GM21381 (cell line): Measurements from ENCODE around the gene SORCS3.

ENCODE experiments used
- ATAC-seq: cut with Tn5 transposase; IDR thresholded peaks from one replicate; pipeline ENCODE4 v1.9.1; 2021; ENCODE audit warnings: mild to moderate bottlenecking, moderate library complexity; ENCODE audit not compliant: unreplicated experiment

Gene SORCS3

DNA sequence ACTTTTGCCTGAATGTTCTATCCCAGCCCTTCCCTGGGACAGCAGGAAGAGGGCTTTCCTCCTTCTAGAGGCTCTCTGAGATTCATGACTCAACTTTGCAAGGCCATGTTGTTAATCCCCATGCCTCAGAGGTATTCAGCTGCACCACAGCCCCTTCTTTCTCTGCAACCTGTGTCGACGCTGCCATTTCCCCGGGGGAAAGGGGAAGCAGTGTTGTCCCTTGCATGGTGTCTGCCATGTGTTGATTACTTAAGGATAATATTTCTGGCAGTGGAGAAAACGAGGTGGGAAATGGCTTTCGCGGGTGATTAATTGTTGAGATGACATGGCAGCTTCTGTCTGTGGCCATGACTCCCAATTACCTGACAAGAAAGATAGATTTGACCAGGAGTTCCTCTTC, 133.1 kb downstream of the SORCS3 start:
- no peak for ATAC-seq

DNA sequence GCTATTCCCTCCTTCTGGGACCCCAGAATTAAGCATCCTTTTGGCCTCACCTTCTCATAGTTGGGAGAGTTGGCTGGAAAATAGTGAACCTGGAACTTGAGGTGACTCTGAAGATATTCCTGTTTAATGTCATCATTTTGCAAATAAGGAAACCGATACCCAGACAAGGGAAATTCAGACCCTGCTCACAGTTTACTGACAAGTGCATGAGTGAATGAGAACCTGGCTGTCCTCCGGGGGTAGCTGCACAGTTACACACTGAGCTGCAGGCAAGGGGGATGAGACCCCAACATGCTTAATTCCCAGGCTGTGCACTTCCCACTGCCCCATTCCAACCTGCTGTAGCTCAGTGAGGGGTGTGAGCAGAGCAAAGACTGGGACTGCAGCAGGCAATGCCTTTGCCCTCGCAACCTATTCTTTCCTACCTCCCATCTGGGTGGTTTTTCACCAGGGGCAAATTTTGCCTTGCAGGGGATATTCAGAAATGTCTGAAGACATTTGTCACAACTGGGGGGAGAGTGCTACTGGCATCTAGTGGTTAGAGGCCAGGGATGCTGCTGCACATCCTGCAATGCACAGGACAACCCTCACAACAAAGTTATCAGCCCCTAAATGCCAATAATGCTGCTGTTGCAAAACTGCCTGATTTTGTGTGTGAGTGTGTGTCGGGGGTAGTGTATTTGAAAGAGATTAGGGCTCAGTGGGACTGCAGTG, 136.2 kb downstream of the SORCS3 start:
- ATAC-seq: no peak

DNA sequence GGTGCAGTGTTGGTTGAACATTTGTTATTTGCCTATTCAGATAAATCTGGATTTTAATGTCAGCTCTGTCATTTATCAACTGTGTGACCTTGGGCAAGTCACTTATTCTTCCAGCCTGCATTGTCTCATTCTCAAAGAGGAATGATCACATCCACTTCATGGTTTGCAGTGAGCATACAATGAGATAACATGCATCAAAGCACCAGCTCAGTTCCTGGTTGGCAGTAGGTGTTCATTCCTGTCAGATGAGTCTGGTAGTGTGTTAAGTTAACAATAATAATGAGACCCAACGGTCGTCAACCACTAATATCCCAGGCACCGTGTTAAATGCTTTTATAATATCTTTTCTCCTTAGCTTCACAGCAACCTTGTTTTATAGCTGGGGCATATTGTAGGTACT, 137.3 kb downstream of the SORCS3 start:
- no peak for ATAC-seq

DNA sequence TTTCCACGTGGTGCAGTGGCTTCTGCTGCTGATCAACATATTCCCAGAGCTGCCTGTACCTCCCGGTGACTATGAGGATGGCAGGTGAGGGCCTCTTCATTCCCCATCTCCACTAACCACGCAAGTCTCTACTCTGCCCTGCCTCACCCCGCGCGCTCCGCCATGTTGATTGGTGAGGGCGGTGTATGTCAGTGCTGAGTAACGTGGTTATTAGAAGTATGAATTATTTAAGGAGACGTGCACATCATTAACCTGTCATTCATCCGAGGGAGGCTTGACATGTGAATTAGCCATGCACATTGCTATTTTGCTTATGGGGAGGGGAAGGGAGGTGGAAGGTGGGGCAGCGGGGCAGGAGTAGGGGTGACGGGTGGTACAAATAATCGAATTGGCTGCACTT, 138.6 kb downstream of the SORCS3 start:
- no peak for ATAC-seq

DNA sequence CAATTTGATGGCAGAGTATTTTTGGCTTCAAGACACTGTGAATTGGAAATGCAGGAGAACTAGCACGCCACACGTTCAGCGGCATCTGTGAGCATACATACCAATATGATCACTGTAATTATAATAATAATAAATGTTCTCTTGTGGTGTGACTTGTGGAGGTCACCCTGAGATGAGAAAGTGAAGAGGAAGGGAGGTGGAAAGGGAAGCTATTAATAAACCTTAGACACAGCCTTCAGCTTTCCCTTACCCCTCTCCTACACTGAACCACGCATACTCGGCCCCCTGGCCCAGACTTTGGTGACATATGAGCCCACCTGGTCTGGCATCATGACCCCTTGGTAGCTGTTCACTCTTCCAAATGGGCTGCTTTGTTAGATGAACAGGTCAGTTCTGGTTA, 139.1 kb downstream of the SORCS3 start:
- no peak for ATAC-seq

DNA sequence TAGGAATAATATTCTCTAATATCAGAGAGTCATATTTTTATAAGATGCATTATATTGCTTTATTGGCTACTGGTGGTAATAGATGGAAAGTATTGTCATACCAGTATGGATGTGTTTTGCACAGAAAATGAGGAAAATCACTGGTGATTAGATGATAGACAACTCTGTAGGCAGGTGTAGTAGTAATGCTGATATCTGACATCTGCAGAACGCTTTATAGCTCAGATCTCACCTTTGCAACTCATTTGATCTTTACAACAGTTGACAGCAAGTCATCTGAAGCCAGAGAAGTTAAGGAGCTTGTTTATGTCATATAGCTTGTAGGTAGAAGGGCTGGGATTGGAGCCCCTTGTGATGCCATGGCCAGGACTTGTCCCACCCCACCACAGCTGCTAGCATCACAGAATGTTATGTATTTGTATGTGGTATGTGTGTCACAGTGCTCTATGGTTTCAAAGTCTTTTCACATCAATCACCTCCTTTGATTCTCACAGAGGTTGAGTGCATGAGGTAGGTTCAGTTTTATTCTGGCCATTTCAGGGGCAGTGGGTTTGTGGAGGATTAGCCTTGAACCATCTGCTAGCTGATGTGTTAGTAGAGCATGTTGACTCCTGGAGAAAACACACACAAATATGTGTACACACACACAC, 140.0 kb downstream of the SORCS3 start:
- no peak for ATAC-seq

DNA sequence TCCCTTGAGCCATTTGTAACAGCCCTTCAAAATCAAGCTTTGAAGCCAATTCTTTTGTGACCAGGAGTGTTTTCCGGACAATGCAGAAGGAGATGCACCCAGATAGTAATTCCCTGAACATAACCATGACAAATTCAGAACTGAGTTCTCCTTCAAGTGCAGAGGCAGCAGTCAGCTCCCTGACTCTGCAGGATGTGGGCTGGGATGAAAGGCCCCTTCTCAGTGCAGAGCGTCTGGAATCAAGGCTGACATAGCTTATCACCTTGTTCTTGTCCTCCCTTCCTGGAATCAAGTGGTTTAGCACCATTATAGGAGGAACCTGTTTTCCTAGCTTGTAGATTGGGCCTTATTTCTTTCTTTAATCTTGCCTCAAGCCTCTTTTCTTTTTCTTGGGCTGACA, 143.4 kb downstream of the SORCS3 start:
- ATAC-seq: no peak

DNA sequence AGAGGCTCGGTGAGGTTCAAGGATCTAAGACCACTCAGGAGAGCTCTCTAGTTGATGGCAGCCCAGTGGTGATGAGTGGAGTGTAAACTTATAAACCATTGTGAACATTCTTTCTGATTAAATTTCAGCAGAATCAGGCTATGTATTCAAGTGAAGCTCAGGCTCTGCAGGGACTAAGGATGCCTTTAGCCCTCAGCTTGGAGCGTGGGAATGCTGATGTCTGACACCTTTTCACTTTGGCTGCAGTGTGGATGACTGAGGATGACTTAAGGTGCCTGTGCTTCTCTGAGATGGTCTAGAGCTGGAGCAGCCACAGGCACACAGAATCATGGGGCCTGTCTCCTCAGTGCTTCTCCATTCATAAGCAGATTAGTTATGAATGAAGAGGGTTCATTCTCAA, 150.4 kb downstream of the SORCS3 start:
- no peak for ATAC-seq

DNA sequence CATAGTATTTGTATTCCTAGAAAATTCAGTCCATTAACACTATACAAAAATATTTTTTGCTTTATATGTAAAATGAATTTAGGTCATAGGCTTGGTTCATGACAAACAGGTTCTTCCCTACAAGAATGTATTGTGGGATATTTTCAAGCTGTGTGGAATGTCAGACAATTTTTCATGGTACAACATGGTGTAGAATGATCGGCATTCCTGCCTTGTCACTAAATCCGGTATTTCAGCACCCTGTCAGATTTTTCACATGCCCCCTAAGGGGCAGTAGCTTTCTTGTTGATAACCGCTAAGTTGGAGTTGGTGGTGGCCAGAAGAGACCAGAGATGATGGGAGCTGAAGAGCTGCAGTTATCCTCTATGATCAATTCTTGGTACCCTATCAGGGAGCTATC, 154.3 kb downstream of the SORCS3 start:
- ATAC-seq: no peak

DNA sequence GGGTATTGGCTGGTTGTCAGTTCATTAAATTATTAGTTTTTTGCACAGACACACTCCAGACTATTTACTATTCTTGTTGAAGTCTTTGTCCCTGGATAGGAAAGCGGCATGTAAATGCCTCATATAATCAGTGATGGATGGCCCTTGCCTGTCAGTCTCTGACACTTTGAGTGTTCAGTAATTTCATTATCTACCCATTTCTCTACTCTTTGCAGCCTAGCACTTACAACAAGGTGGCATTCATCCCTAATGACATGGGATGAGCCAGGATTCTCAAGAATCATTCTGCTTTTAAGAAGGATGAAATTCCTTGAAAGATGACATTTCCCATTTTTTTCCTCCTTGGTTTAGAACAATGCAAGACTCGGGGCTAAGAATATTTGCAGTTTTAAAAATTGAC, 155.7 kb downstream of the SORCS3 start:
- ATAC-seq: no peak

DNA sequence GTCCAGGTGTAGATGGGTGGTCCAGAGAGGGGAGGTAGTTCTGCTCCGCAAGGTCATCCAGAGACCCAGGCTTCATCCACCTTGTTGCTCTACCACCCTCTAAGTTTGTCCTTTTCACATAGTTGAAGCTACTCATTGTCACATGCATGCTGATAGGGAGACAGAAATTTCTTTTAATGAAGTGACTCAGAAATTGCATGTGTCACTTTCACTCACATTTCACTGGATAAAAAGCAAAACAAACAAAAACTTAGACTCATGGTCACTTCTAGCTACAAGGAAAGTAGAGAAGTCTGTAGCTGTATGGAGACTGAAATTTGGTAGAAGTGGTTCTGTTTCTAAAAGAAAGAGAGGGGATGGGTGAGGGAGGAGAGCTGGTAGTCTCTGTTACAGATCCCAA, 161.9 kb downstream of the SORCS3 start:
- no peak for ATAC-seq

DNA sequence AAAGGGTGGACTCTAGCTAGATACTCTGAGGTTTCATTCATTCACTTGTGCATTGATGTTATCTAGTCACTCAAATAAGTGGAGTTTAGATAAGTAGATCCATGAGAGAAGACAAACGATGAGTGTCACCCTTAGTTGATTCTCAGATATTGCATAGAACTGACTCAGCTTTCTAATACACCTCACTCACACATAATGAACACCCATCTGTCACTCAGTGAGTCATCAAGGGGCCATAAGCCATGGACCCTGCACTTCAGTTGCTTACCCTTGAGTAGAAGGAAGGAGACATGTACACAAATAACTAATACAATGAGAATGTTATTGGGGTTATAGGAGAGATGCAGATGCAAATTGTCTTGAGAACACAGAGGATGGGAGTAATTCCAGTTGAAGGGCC, 163.8 kb downstream of the SORCS3 start:
- no peak for ATAC-seq

DNA sequence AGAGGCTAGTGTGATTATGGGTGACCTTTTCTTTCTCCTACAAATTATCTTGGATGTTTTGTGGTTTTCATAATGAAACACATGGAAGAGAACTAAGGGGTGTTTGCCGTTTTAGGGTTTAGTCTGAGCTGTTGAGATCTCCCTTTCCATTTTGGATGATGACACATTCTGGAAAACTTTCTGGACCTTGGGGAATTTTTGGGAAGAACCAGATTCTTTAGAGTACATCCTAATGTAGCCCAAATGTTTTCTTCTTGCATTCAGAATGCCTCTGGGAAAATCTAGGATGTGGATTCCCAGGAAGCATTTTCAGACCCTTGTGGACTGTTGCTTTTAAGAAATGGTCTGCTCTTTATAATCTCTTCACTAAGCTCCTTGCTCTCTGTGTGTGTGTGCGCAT, 165.7 kb downstream of the SORCS3 start:
- ATAC-seq: no peak

DNA sequence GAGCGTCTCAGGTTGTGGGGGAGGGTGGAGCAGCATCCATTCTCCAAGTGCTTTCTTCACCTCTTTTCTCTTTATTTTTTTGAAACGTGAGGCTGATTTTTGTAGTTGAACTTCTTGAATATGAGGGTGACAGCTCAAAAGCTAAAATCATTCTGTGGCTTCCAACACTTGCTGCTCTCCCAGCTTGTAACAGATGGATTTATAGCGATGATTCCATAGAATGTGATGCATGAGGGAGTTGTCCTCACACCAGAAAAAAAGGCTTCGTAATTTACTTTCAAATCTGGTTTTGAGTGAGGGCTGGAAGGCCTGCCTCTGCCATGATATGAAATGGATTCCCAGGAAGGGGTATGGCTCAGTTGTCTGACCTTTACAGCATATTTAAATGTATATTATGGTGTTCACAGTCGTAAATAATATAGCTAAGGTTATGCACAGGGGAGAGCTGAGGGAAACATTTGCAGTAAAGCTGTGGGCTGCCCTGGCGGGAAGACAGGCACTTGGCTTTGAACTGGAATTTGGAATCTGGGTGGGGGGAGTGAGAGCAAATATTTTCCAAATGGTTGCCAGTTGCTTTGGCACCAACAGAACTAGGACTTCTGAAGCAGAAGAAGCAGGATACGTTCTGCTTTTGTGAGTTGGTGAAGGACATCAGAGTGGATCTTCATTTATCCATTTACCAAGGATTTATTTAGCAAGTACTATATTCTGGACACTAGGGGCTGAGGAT, 166.7 kb downstream of the SORCS3 start:
- no peak for ATAC-seq

DNA sequence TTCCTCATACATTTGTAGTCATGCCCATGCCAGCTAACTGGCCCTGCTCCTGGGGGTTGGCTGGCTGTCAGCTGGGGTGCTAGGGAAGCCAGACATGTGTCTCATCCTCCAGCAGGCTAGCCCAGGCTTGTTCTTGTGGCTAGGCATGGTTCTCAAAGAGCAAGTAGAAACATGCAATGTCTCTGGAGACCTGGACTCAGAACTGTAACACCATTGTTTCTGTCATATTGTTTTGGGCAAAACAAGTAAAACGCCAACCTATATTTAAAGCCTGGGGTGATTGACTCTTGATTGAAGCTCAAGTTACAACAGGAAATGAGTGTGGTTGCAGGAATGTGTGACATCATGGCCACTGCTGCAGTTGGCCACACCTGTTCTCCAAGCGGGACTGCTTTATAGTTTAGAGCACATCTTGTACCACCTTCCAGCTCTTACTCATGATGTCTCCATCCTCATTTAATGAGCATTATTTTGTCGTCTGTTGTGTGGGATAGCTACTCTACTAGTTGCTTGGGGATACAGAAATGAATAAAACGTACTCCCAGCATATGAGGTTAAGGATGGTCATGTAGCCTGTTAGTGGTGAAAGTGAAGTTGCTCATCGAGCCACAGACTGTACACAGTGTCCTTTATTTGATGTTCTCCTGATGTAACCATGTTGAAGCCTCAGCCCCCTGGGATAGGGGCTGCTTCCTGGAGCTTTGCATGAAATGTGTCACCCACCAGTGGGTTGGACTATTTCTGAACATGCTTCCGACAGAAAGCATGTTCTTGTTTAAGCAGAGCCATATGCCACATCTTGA, 168.4 kb downstream of the SORCS3 start:
- ATAC-seq: peak; percentile 78

DNA sequence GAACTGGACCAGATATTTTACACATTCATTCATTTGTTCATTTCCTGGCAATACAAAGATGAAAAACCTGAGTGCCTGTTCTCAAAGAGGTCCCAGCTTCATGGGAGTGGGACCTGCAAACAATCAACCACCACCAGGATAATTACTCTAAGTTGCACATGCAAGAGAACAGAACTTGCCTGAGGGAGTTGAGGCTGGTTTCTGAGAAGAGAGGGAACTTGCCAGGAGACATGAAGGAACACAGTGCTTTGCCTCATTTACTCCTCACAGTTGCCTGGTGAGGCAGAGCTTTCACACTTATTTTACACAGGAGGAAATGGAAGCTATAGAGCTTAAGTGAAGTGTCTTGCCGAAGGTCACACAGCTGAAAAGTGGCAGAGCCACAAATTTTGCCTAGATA, 170.1 kb downstream of the SORCS3 start:
- ATAC-seq: no peak

DNA sequence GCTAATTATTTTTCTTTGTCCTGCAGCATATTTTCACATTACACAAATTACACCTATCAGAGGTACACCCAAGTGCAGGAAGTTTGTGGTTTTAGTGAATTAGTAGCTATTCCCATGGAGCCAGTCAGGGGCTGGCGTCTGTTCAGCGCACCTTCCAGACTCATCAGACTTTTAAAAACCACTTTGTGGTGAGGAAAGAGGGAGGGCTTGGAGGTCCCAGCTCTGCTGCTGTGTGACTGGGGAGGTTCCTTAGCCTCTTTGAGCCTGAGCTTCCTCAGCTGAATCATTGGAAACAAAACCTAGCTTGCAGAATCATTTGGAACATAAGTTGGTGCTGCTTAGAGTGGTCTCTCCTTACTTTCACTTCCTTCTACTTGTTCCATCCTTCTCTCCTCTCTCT, 175.4 kb downstream of the SORCS3 start:
- ATAC-seq: no peak

DNA sequence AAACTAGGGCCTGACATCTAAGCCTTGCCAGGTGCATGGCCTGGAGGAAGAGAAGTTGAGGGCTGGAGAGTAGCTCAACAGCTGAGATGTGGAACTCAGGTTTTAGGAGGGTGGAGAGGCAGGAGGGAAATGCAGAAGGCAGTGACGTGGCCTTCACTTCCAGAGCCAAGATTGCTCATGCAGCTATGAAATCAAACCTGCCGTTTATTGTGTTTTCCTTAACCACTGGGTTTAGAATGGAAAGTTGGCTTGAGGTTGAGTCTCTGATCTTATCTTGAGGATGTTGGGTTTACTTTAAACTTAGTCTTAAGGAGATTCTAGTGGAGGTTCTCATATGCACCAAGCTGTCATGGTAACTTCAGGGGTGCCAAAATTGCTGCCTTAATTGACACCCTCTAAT, 178.6 kb downstream of the SORCS3 start:
- ATAC-seq: no peak

DNA sequence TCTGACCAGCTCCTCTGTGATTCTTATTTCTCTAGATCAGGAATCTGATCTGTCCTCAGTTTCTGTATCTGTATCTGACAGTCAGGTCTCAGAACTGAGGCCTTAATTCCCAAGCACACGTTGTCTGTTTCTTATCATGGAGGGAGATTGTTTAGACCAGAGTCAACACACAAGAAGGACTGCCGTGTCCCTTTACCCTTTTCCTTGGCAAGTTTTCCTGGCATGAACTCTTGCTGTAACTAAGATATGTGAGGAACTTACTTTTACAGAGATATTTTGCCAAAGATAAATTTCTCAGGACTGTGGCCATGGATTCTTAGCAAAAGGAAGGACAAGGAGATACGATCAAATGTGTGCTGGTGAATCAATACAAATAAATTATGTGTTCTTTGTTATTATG, 181.0 kb downstream of the SORCS3 start:
- no peak for ATAC-seq

DNA sequence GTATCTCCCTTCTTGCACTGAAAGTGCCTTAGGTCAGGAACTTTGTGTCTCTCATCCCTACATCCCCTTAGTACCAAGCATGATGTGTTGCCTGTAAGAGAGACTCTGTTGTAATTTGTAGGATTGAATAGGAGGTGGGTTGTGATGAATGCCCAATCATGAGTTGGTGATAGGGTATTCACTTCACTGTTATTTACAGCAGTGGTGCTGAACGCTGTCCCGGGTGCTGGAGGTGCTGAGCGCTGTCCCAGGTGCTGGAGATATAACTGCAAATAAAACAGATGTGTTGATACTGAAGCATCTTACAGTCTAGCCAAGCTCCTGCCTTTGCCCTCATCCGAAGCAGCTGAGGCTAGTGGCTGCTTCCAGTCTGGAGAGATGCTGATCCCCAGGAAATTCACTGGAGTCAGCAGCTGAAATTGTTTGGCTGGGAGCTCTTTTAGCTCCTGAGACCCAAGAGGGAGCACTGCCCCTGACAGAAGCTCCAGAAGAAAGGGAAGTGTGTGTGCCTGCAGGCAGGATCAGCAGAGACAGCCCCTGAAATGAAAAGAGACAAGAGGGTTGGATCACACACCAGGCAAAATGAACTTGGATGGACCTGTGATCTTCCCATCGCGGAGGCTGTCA, 183.4 kb downstream of the SORCS3 start:
- ATAC-seq: no peak

DNA sequence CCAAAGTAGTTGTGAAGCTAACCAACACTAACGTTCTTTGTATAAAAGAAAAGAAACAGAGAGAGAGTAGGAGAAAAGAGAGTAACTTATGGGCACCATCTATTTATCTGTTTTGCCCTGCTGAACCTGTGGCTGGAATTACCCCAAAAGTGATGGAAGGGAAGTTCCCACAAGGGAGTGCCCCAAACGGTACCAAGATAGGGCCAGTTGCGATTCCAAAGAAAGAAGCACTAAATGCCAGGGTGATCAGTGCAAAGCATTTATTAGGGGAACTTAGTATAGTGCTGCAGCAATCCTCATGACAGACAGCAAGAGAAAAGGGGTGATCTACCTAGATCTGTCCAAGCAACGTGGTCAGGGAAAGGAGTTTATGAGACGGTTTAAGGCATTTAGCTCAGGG, 190.2 kb downstream of the SORCS3 start:
- ATAC-seq: no peak
